BJ (cell line): ENCODE data around the gene FBXW2. TPM values are rescaled to one million over a fixed set of nuclear protein-coding genes. Genes with fewer than 3 reads are reported as not detected.

Experiments
- CTCF ChIA-PET: fragments of 350-600 bp; formaldehyde crosslinking; extraction: SDS; loops from one replicate; lab custom pipeline; 2021; ENCODE audit warnings: antibody characterized with exemption, inconsistent platforms; lab: Yijun Ruan, JAX
- POLR2A ChIA-PET: fragments of 300-600 bp; sonication (Branson Sonifier 250); formaldehyde crosslinking; extraction: SDS; loops from one replicate; lab custom pipeline; 2021; ENCODE audit warnings: antibody characterized with exemption; lab: Charles Lee
- DNase-seq: peaks from one replicate; pipeline ENCODE4 v3.0.0-alpha.2; 2011; ENCODE audit warnings: low read depth
- H3K27me3 ChIP-seq: 2 replicates; pipeline ENCODE4 v1.6.0; 2011; ENCODE audit warnings: low read length; ENCODE audit not compliant: control insufficient read depth, insufficient read depth
- H3K36me3 ChIP-seq: 2 replicates; pipeline ENCODE4 v1.5.1; 2011; ENCODE audit warnings: low read length; ENCODE audit not compliant: control insufficient read depth, insufficient read depth
- H3K4me3 ChIP-seq: 2 replicates; pipeline ENCODE4 v1.5.1; 2011; ENCODE audit warnings: low read depth, mild to moderate bottlenecking, control low read depth, low read length
- polyA plus RNA-seq: library from polyadenylated mRNA; depleted of rRNA; stranded (reverse); fragments of >200 nt; gene quantifications from 2 replicates; pipeline ENCODE4 v1.2.3, GENCODE V29; 2011
- TF ChIP-seq, protein P1 (sequence below): IDR thresholded peaks from 2 replicates; pipeline ENCODE4 v1.5.1; 2011; ENCODE audit warnings: low read depth, mild to moderate bottlenecking, control low read depth, inconsistent platforms, low read length, moderate library complexity; ENCODE audit not compliant: insufficient read depth

FBXW2 gene
- polyA plus RNA-seq, 1 experiment, result 40.8 TPM

DNA sequence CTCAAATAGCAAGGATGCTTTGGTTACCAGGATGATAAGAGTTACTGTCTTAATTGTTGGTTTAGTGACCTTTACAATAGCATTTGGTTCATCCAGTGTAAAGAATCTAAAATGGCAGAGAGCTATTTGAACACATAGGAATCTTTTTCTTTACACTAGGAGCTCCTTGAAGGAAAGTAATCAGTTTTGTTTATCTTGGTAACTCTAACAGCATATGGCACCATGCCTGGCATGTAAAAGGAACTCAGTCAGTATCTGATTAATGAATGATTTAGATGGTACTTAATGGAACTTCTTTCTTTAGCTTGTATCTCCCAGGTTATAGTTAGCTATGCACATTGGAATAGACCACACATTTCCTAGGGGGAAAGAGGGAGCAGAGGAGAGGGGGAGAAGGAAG is 39.6 kb upstream of the FBXW2 start:
- ChIA-PET CTCF (no interaction called here), POLR2A (no interaction called here)
- Histone ChIP-seq H3K36me3 (peaks cover 2% of the 10 kb centered on the region; the same call in 1 of the 2 replicates), H3K4me3 (no peak overlapping the region), H3K27me3 (no peaks in the 10 kb centered on the region)
- DNase-seq, result no peak
- TF ChIP-seq, protein P1, sequence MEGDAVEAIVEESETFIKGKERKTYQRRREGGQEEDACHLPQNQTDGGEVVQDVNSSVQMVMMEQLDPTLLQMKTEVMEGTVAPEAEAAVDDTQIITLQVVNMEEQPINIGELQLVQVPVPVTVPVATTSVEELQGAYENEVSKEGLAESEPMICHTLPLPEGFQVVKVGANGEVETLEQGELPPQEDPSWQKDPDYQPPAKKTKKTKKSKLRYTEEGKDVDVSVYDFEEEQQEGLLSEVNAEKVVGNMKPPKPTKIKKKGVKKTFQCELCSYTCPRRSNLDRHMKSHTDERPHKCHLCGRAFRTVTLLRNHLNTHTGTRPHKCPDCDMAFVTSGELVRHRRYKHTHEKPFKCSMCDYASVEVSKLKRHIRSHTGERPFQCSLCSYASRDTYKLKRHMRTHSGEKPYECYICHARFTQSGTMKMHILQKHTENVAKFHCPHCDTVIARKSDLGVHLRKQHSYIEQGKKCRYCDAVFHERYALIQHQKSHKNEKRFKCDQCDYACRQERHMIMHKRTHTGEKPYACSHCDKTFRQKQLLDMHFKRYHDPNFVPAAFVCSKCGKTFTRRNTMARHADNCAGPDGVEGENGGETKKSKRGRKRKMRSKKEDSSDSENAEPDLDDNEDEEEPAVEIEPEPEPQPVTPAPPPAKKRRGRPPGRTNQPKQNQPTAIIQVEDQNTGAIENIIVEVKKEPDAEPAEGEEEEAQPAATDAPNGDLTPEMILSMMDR, result no peak

DNA sequence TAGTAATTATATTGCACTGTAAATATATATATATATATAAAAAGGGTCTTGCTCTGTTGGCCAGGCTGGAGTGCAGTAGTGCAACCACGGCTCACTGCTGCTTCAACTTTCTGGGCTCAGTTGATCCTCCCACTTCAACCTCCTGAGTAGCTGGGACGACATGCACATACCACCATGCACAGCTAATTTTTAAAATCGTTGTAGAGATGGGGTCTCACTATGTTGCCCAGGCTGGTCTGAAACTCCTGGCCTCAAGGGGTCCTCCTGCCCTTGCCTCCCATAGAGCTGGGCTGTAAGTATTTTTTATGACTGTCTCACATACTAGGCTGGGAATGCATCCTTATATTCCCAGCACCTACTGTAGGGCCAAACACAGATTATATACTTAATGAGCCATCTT is 37.6 kb upstream of the FBXW2 start:
- H3K36me3 ChIP-seq, result peaks cover 4% of the 10 kb centered on the region
- POLR2A ChIA-PET, result no interaction called here
- no peak overlapping the region for H3K4me3 ChIP-seq
- CTCF ChIA-PET, result interaction anchor here (0.8 kb wide), 1 partner anchor 20 kb away, joined by 3 read pairs; no protein-coding TSS in a partner anchor
- DNase-seq, result no peak
- H3K27me3 ChIP-seq, result no peaks in the 10 kb centered on the region
- TF ChIP-seq, protein P1, result no peak

DNA sequence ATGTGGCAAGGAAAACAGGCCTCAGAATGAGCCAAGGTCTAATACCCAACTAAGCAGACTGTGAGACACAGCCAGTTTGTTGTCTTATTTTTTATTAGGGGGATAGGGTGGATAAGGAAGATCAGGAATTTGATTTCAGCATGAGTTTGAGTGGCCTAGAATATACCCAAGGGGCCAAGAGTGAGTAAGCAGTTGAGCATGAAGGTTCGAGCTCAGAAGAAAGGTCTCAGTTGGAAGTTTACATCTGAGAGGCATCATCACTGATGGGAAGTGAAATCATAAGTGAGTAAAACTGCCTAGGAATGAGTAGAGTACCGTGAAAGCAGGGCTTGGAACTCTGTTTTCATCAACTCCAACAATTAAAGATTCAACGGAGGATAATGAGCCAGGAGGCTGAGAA is 36.9 kb upstream of the FBXW2 start:
- DNase-seq, result no peak
- TF ChIP-seq, protein P1, result no peak
- H3K27me3 ChIP-seq, result no peaks in the 10 kb centered on the region
- peaks cover 4% of the 10 kb centered on the region for H3K36me3 ChIP-seq
- ChIA-PET CTCF (interaction anchor here (0.7 kb wide), 1 partner anchor 10 kb away, joined by 3 read pairs; no protein-coding TSS in a partner anchor), POLR2A (no interaction called here)
- H3K4me3 ChIP-seq, result no peak overlapping the region

DNA sequence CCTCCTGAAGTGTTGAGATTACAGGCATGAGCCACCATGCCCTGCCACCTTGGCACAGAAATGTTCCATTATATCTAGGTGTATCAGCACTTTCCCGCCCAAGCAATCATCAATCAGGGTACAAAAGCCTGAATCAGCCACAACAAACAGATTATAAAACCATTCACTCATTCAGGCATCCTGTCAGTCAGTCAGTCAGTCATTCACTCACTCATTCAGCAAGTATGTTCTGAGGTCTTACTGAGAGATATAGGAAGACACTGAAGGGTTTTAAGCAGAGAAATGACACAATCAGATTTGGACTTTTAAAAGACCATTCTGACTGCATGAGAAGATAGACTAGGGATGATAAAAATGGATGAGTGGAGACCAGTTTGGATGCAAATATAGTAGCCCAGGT is 36.4 kb upstream of the FBXW2 start:
- CTCF ChIA-PET, result no interaction called here
- POLR2A ChIA-PET, result no interaction called here
- no peaks in the 10 kb centered on the region for H3K27me3 ChIP-seq
- no peak for DNase-seq
- H3K4me3 ChIP-seq, result no peak overlapping the region
- TF ChIP-seq, protein P1, result no peak
- H3K36me3 ChIP-seq, result peaks cover 4% of the 10 kb centered on the region

DNA sequence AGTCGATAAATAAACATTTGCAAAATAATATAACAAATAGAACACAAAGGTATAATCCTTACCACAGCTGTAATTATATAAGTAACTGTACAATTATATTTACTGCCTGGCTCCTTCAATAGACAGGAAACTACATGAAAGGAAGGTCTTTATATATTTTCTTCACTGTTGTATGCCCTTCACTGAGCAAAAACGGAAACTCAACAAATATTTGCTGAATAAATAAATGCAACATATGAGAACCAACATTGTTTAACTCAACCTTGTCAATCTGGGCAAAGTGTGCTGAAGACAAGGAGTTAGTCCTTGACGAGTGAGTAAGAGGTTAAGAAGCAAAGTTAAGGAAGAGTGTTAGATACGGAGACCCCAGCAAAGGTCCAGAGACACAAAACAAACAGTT is 26.9 kb upstream of the FBXW2 start:
- H3K36me3 ChIP-seq, result peaks cover 9% of the 10 kb centered on the region
- H3K27me3 ChIP-seq, result no peaks in the 10 kb centered on the region
- ChIA-PET POLR2A (no interaction called here), CTCF (interaction anchor here (0.6 kb wide), 1 partner anchor 10 kb away, joined by 3 read pairs; no protein-coding TSS in a partner anchor)
- no peak for DNase-seq
- no peak overlapping the region for H3K4me3 ChIP-seq
- TF ChIP-seq, protein P1, result no peak
